KG1 (cell line): ENCODE measurements around the gene DENND2A.
"Not testable (repeated sequence)": the region's sequence is repeated elsewhere in the genome, so short reads cannot be mapped to it uniquely, and the experiment has no call there.

Source experiments
- DNase-seq: peaks from one replicate; lab custom pipeline; 2025; lab: John Stamatoyannopoulos, UW

DENND2A gene

GRCh38 chr7:140646931-140647647 is 6.5 kb upstream of the DENND2A start:
- DNase-seq: no peak

DNA sequence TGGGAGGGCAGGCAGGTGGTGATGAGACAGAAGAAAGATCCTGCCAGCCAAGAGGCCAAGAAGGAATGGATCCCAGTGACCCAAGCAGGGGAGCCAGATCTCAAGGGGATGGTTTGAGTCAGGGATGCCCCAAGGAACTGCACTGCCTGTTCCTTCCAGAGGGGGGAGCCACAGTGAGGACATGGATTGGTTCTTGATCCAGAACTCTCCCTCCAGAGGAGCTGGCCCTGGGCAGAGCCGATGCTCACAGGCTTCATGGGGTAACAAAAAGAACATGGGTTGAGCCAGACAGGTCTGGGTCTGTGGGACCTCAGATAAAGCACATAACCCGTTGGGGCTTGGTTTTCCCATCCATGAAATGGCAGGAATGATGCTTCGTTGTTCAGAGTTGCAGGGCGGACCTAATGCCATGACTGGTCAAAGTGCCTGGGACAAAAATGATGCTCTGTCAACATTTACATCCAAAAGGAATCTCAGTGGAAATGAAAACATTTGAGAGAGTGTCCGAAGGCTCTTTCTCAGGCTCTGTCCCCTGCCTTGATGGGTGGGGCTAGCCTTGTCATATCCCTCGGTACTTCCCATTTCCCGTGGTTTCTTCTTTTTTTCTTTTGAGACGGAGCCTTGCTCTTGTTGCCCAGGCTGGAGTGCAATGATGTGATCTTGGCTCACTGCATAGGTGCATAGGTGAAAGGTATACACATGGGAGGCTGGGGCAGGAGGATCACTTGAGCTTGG is 4.7 kb upstream of the DENND2A start:
- DNase-seq: no peak

GRCh38 chr7:140644761-140645160 is 4.1 kb upstream of the DENND2A start:
- DNase-seq: not testable (repeated sequence)

DNA sequence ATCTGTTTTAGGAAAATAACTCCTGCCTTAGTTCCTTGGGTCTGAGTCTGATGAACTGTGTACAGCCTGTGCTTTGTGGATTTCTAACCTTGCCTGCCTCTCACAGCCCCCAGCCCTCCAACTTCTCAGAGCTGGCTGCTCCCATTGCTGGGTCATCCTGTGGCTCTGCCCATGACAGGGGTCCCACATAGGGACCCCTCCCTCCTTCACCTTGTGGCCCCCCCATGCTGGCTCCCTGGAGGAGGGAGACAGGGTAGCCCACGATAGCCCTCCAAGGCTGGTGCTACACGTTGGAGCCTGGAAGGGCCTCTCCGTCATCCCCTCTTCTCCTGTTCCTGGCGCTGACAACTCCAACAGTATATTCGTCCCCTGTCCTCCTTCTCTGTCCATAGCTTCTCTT is 2.8 kb upstream of the DENND2A start:
- no peak for DNase-seq

- DNase-seq: no peak
Observed at GRCh38 chr7:140641524-140642195, 1.0 kb upstream of the DENND2A start.

- DNase-seq: no peak
Observed at GRCh38 chr7:140640060-140640637, 464 bp downstream of the DENND2A start.

GRCh38 chr7:140639366-140640053 is 1.1 kb downstream of the DENND2A start:
- no peak for DNase-seq

- no peak for DNase-seq
Observed at GRCh38 chr7:140638173-140638791, 2.3 kb downstream of the DENND2A start.

DNA sequence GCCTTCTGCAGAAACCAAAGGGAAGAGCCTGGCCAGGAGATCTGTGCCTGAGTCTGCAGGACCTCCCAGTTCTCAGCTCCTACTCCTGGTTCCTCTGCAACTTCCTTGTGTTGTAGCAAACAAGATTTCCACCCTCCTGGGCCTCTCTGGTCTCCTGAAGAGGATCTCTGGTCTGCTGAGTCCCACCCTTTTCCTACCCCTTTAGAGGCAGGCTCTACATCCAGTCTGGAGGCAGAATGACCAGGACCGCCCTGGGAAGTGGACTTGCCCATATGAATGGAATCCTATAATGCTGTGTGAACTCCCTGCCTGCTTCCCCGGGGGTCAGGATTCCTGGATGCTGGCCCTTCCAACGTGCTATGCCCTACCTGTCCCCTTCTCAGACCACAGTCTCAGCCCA is 3.2 kb downstream of the DENND2A start:
- DNase-seq: no peak

DNA sequence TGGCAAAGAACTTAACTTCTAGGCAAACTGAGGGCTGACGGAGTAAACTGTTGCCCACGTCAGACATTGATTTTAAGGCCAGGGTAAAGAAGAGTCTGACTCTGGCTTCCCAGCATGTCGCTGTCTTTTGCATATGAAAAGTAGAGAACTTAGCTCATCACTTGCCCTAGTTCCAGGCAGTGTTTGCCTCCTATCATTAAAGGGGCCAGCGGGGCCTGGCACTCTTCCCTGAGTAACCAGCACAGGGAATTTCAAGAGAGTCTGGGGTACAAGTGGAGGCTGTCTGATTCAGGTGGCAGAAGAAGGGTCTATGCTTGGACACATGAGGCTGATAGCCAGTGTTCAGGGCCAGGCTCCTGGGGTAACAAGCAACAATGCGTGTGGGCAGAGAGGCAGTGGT is 4.8 kb downstream of the DENND2A start:
- no peak for DNase-seq

GRCh38 chr7:140635345-140635744 is 5.3 kb downstream of the DENND2A start:
- DNase-seq: no peak

- DNase-seq: no peak
Observed at GRCh38 chr7:140631602-140632001, 9.0 kb downstream of the DENND2A start.

- no peak for DNase-seq
Observed at GRCh38 chr7:140631021-140631420, 9.6 kb downstream of the DENND2A start.

GRCh38 chr7:140625908-140626868 is 14.4 kb downstream of the DENND2A start:
- DNase-seq: no peak

- DNase-seq: not testable (repeated sequence)
Observed at GRCh38 chr7:140625192-140625558, 15.4 kb downstream of the DENND2A start.

DNA sequence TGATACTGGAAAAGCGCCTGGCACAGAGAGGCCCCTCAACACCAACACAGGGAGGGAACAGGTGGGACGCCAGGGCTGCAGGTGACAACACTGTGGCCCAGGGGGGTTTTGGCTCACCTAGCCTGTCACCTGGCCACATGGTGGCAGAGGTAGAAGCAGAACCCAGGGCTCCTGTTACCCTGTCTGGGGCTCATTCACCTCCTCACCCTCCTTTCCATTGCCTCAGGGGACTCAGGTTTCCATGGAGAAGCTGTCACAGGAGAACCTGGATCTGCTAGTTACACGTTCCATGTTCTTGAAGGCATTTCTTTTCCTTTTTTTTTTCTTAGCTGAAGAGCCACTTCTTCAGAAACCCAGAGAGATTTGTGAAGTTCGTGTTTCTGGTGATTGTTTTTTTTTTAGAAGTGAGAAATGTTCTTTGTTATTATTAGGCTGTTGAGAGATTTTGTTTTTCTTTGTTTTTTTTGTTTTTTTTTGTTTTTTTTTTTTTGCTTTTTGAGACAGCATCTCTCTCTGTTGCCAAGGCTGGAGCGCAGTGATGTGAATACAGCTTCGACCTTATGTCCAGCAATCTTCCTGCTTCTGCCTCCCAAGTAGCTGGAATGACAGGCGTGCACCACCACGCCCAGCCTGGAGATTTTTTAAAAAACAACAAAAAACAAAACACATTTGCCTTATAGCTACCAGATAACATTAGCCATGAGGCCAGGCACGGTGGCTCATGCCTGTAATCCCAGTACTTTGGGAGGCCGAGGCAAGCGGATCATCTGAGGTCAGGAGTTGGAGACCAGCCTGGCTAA is 16.0 kb downstream of the DENND2A start:
- no peak for DNase-seq

- DNase-seq: no peak
Observed at GRCh38 chr7:140623980-140624379, 16.6 kb downstream of the DENND2A start.

GRCh38 chr7:140621401-140622021 is 19.1 kb downstream of the DENND2A start:
- DNase-seq: no peak

GRCh38 chr7:140619915-140620510 is 20.6 kb downstream of the DENND2A start:
- not testable (repeated sequence) for DNase-seq
